DMS114 treated with DMSO at 0.1 percent for 48 hours (cell line): ENCODE data around the gene BCAR3.

Source experiments
- DNase-seq: peaks from one replicate; lab custom pipeline; 2025; ENCODE audit not compliant: unreplicated experiment; lab: John Stamatoyannopoulos, UW

Gene BCAR3

DNA sequence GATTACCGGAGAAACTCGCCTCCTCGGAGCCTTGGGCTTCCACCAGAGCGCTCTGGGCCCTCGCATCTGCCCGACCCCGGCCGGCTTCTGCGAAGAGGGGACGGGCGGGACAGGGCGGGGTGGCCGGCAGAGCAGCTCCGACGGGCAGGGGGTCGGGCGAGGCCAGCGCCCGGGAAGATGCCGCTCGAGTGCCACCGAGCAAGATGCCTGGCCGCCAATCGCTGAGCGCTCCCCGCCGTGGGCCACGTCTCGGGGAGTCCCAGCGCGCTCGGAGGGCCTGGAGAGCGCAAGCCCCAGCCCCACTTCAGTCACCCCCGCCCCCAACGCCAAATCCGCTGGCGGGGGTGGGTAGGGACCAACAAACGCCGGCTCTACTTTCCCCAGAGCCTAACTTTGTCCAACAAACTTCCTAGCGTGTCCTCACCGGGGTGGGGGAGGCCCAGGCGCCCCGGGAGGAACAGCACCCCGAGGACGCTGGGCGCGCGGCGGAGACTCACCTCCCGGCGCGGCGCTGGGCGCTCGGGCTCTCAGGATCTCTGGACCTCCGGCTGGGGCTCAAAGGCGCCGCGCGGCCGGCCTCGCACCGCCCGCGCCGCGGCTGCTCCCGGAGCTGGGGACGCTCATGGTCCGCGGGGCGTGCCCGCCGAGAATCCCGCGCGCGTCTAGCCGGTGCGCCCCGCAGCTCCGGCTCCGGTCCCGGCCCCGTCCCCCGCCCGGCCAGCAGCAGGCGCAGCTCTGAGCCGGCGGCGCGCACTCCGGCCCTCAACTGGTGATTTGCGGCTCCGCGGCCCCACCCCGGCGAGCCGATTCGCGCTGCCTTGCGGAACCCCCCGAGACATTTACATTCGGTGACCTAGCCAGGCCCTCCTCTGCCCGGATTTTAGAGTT lies at the start of gene BCAR3:
Gene BCAR3, minus strand, starts transcription at position 737 of the 888 bp plus-strand sequence. CDS start 6,907 bp downstream, outside the sequence.
- peak; percentile 33 for DNase-seq

DNA sequence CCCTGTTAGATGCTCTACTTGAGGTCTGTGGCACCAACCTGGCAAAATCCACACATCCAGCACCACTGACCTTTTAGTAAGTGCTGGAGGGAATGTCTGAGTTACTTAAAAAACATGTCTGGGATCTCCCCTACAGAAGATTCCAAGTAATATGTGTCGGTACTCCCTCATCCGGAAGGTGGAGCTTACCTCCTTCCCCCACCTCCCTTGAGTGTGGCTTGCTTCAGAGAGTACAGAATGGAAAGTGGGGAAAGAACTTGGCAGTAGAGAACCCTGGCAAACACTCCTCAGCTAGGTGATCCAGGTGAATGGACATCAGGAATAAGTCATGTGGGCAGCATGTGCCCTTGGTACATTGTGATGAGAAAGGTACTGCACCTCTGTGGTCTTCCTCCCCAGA lies 49.0 kb upstream of the BCAR3 start:
- DNase-seq, result no peak

DNA sequence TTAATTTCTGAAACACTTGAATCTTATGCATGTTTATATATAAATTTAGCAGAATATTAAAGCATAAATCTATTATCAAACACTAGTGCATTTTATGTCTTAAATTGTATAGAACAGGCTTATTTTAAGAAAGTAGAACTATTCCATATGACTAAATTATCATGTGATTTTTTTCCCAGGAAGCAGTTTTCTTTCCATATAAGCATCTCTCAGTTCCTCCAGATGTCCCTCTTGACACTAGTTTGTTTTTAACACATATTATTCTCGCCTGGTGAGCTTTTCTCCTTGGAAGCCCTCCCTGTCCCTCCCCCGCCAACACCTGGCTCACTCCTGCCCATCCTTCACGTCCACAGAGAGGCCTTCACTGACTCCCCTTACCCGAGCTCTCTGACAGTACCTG lies 48.3 kb upstream of the BCAR3 start:
- no peak for DNase-seq

DNA sequence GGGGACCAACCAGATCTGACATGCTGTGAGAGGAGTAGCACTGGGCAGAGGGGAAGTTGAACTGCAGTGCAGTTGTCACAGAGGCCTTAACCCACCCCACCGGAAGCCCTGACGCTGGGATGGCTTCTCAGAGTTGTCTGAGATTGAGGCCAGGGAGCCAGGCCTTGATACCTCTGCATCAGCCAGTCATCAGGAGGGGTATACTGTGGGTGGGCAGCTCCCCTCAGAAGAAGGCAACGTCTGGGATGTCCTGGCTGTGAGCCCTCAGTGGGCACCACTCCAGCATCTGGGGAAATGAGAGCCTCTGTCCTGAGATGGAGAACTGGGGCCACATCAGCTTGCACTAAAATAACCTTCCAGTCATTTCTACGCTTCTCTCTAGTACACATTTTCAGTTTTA lies 47.9 kb upstream of the BCAR3 start:
- DNase-seq, result no peak

DNA sequence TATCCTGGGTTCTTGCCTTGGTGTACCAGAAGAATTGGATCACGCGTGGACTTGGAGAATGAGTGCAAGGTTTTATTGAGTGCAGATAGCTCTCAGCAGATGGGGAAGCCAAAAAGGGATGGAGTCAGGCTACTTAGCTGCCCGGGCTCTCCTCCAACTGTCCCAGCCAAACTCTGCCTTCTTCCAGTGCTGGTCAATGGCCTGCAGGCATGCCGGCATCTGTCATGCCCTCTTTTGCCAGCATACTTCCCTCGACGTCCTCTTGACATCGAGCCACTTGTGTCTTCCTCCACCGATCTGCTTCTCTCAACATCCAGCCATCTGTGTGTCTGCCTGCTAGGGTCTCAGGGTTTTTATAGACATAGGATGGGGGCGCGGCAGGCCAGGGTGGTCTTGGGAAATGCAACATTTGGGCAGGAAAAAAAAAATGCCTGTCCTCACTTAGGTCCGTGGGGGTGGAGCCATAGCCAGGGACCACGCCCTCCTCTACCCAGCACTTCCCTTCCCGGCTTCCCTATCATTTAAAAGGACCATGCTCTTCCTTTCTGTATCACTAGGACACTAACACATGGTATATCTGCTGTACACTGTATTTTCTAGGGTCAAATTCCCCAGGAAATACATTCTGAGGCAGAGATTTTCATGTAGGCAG lies 47.0 kb upstream of the BCAR3 start:
- no peak for DNase-seq

DNA sequence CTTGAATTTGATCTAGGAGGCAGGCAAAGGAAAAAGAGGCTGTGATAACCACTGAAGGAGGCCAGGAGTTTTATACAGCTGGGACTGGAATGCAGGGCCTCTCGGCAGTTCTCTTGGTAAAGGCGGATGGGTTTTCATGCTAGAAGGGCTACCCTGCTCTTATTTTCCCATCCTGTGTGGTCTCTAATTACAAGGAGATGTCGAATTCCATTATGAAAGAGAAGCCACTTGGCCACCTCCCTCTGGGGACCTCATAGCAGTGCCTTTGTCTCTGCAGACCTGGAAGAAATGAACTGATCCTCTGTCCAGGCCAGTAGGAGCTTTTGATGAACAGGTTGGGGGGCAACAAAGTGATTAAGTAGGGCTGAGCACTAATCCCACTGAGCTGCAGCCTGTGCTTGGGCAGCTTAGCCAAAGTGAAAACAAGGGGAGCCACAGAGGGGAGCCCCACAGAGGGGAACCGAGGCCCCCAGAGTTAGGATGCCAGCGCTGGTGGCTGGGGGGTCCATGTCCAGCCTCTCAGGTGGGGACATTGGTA lies 42.2 kb upstream of the BCAR3 start:
- DNase-seq, result no peak

DNA sequence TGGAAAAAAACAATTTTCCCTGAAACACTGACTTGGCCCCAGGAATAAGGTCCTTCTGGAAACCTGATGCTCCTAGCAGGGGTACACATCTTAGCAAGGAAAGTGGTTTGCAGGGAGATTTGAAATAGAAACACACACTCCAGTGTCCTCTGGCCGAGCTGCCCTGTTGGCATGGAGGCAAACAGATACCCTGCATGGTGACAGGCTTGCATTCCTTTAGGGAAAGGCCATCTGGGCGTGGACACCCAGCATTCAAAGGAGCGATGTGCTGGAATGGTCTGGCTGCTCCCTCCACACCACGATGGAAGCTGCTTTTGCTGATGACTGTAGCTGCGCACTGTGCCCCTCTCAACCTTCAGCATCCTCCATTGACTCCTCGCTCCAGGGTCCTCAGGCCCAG lies 41.5 kb upstream of the BCAR3 start:
- DNase-seq, result no peak

DNA sequence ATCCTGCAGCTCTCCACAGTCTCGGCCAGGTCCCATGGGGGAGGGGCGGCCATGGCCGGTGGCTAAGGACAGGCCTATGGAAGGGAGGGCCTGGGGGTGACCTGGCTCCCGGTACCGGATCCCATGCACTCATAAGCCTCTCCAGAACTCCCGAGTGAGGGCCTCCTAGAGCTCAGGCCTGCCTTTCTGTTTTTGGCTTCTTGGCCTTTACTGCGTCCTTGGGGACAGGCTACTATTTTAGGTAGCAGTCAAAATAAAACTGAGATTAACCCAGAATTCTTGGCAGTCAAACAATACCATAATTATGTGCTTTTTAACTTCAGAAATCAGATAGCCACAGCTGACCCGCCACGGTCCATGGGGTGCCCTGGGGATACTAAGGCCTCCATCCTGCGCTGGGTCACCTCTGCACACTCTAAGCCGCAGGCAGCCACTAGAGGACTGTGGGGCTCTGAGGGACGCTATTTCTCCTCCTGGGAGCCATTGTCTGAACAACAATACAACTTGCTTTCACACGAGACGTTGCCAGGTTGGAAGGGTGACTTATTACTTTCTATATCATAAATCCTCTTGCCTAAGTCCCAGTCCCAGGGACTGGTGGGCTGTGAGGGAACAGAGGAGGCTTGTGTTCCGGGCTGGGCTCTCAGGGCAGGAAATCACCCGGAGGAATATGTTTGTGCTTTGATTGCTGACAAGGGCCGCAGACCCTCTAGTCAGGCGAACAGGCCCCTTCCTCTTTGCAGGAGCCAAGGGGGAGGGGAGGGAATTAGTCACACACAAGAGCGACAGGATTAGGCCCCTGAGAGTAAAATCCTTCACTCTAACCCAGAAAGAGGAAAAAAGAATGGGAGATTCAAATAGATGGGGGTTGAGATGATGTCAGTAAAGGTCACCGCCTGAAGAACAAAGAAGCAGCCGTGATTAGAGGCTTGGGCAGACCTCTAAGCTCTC lies 40.7 kb upstream of the BCAR3 start:
- no peak for DNase-seq

DNA sequence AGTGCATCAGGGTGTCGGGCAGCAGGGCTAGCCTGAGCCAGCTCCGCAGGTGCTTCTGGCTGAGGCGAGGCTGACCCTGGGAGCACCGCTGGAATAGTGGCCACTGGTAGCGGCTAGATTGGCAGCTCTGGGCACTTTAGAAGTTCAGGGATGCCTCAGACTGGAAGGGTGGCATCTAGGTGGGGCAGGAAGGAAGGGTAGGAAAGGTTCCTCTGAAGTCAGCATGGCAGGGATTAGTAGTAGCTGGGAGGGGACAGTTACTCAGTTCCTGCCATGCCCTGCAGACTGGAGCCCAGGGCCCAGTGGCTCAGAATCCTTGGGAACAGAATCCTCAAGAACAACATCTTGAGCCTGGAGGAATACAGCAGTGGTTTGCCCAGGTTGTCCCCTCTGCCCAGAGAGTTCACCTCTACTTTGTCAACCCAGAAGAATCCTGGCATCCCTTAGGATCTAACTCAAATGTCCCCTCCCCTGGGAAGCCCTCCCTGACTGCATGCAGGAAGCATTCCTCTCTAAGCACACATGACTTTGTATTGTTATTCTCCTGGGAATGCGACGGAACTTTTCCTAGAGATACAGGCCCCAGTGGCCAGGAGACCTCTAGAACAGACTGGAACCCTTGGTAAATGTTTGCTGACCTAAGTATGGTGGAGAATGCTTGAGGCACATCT lies 39.5 kb upstream of the BCAR3 start:
- no peak for DNase-seq

DNA sequence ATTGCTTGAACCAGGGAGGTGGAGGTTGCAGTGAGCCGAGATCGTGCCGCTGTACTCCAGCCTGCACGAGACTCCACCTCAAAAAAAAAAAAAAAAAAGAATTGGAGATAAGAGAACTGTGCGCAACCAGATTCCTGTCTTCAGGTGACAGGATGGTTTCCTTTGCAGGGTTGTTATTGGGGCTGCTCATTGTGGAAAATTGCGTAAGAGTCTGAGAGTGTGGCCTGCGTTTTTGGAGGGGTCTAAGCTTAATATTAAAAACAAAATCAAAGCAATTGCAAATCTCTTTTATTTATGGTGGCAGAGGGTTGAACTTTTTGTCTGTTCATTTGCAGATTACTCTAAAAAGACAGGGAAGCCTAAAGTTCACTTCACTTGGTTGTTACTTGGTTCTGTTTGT lies 36.0 kb upstream of the BCAR3 start:
- no peak for DNase-seq

DNA sequence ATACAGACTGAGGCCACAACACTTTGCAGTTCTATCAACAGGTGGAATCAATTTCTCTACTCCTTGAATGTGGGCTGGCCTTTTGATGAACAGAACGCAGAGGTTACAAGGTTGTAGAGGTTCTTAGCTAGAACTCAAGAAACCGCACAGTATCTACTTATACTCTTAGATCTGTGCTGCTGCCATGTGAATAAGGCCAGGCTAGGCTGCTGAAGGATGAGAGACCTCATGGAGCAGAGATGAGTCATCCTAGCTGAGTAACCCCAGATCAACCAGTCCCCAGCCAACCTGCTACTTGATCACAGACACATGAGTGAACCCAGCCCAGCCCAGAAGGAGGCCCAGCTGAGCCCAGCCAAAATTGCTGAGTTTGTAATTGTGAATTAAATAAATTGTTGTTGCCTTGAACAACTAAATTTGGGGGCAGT lies 35.3 kb upstream of the BCAR3 start:
- no peak for DNase-seq

DNA sequence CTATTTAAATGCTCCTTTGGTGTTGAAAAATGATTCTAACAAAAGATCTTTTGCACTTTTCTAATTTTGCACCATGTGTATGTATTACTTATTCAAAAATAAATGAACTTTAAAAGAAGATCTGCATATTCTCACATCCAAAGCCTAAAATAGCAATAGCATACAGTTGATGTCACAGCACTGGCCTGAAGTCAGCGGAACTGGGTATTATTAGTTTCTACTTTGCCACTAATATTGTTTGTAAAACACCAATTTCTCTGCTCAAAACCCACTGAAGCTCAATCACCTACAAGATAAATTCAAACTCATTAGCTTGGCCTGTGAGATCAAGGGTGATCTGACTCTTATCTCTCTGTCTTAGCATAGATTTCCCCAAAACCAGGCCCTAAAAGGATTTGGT lies 34.5 kb upstream of the BCAR3 start:
- DNase-seq, result no peak

DNA sequence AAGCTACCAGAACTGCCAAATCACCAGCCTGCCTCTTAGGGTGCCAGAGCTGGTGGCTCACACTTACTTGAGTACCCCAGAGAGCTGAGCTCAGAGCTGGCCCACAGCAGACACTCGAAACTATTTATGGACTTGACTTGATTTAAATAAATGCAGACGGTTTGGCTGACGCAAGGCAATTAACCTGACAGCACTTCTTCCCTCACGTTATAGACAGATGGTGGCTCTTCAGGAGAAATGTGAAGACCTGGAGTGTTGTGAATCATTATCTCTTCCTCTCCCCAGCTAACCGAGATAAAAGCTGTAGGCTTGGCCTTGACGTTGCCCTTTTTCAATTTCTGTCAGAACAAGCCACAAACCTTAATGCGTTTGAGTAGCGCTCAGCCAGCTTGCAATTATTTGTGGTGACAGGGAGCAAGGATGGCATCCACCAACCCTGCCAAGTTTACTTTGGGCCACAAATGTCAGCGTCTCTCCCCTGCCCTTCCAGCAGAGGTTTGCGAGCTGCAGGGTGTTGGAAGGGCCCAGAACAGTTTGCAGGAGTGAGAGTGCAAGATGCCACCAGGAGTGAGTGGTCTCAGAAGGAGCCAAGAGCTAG lies 34.0 kb upstream of the BCAR3 start:
- no peak for DNase-seq

DNA sequence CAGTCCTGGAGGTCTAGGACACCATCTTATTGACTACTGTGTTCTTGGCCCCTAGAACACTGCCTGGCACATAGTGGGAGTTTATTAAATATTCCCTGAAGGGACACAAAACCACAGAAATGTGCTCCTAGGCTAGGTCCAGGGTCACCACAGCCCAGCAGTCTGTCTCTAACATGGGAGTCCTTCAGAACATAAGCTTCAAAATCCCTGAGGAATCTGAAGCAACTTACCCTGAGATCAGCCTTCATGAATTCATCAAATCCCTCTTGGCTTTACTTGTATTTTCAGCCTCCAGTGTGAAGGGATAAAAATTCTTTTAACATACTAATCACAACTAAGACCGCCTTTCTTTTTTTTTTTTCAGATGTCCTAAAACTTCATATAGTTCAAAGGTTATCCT lies 32.7 kb upstream of the BCAR3 start:
- no peak for DNase-seq

DNA sequence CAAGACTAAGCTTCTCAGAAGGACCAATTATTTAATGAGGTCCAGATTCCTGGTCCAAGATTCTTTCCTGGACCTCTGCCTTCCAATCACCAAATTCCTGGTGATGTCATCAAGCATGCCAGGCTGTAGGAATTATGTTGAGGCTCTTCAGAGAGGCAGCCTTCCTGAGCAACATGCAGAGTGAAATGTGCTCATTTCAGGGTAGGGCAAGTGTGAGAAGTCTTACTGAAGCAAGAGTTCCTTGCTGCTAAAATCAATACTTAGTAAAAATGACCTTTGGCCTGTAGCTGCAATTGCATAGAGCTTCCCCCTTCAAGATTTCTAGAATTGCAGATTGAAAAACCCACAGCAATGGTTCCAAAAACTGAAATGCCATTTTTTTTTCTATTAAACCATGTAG lies 31.7 kb upstream of the BCAR3 start:
- DNase-seq, result no peak

DNA sequence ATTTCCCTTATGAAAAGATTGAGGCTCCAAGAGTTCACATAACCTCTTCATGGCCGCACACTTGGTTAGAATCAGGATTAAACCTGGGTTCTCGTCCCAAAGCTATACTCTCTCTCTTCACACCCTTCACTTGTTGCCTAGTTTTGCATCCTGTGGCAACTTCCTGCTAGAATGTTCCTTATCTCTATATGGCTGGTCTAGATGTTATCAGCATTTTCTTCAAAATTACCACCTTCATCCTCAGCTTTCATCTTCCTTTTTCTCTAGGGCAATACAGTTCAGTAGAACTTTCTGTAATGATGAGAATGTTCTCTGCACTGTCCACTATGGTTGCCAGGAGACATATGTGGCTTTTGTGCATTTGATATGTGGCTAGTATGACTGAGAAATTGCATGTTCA lies 31.1 kb upstream of the BCAR3 start:
- no peak for DNase-seq

DNA sequence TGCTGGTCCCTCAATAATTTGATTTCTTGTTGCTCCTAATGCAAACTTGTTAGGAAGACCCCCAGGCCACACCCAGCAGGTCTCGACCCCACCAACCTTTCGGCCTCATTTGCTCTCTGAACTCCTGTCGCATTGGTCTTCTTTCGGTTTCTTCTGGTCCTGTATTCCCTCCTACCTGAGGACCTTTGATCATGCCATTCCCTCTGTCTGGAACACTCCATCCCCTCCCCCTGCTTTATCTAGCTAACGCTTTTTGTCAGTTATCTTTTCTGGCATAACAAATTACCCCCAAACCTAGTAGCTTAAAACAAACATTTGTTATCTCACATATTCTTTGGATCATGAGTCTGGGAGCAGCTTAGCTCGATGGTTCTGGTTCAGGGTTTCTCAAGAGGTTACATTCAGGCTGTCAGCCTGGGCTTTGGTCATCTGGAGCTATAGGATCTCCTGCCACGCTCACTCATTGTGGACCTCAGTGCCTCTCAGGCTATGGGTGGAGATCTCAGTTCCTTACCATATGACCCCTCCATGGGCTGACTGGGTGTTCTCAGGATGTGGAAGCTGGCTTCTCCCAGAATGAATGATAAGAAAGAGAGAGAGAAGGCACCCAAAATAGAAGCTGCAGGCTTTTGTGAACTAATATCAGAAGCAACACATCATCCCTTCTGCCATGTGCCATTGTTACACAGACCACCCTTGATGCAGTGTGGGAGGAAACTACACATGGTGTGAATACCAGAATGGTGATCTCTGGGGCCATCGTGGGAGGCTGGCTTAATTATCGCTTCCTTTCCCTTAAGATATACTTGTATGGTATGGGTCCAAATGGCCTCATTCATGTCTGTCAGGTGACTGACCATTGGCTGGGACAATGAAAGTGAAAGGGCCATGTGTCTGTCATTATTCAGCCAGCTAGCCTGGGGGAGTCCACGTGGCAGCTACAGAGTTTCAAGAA lies 29.1 kb upstream of the BCAR3 start:
- DNase-seq, result no peak

DNA sequence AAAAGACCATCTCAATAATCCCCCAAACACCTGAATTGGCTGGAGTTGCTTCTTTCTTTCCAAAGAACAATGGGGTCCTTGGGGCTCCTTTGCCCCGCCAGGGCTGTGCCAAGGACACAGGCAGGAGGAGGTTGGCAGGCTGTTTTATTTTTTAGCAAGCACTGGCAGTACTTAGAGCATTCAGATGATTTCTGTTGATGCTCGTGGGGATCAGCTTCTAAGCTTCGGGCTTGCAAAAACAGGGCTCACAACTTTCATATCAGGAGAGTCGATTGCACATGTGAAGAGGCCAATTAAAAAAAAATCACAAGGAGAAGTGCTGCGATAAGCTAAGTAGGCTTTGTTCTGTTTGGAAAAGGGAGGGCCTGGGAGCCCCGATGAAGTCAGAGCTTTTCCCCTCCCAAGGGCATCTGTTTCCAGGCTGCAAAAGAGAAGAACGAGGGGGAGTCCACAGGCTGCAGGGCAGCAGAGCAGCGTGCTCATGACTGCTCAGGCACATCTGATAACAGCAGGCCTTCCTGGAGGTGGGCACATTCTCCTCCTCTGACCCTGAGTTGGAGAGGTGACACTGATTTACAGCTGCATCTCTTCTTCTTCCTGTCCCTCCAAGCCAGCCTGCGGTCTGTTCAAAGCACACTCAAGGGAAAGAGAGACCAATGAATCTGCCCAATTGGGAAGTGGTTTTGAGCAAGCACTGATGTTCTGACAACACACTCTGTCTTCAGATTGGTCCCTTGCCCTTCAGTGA lies 27.3 kb upstream of the BCAR3 start:
- DNase-seq, result no peak
